ENCODE data around the gene SCMH1. TPM values are rescaled to one million over a fixed set of nuclear protein-coding genes. Genes with fewer than 3 reads are reported as not detected.
"Not testable (repeated sequence)": the region's sequence is repeated elsewhere in the genome, so short reads cannot be mapped to it uniquely, and the experiment has no call there.

The SCMH1 gene
- total and polyA plus RNA-seq, 9 donors: 32.8 to 80.2 (median 49.8) TPM

DNA sequence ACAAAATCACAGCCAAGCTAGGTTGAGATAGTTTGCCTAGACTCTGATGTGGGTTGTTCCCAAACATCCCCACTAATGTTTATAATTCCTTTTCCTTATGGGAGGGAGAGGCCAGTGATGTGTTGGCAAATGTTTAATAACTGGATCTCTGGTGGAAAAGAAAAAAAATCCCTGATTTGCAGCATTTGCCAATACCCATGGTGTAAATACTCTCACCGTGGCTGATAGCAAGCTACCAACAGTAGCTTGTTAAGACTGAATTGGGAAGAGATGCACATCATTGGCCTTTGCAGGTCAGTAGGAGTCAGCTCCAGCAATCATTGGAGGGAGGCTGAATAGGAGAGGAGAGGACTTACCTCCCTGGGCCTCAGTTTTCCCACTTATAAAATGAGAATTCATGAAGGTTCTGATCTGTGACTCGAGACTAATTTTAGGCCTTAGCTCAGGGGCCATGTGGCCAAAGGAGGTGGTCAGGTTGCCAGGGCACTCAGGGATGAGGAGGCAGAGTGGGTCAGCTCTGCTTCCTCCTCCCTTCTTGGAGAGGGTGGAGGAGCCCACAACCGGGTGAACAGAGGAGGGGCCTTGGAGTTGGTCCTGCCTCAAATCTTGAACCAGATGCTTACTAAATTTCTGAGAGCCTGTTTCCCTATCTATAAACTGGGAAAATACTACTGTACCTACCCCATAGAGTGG lies 20.0 kb upstream of the SCMH1 start:
- Histone ChIP-seq H3K27me3 (no peaks in the 10 kb centered on the region), H3K36me3 (no peaks in the 10 kb centered on the region), H3K4me3 (no peak overlapping the region), H3K27ac (no peak overlapping the region), H3K9me3 (no peaks in the 10 kb centered on the region), H3K4me1 (ENCODE audit: insufficient read depth) (no peaks in the 10 kb centered on the region)
- WGBS, 3 donors: 74 to 95% (median 84%) methylated on average over 3 of the region's 3 CpGs
- TF ChIP-seq, protein P1, sequence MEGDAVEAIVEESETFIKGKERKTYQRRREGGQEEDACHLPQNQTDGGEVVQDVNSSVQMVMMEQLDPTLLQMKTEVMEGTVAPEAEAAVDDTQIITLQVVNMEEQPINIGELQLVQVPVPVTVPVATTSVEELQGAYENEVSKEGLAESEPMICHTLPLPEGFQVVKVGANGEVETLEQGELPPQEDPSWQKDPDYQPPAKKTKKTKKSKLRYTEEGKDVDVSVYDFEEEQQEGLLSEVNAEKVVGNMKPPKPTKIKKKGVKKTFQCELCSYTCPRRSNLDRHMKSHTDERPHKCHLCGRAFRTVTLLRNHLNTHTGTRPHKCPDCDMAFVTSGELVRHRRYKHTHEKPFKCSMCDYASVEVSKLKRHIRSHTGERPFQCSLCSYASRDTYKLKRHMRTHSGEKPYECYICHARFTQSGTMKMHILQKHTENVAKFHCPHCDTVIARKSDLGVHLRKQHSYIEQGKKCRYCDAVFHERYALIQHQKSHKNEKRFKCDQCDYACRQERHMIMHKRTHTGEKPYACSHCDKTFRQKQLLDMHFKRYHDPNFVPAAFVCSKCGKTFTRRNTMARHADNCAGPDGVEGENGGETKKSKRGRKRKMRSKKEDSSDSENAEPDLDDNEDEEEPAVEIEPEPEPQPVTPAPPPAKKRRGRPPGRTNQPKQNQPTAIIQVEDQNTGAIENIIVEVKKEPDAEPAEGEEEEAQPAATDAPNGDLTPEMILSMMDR (IDR thresholded peaks at IDR 0.05): no peak
- TF ChIP-seq EP300 (IDR thresholded peaks at IDR 0.05): no peak
- TF ChIP-seq POLR2A (IDR thresholded peaks at IDR 0.05): no peak
- intact Hi-C loops (cut with DNase I): no loop called here
- no peak for DNase-seq

DNA sequence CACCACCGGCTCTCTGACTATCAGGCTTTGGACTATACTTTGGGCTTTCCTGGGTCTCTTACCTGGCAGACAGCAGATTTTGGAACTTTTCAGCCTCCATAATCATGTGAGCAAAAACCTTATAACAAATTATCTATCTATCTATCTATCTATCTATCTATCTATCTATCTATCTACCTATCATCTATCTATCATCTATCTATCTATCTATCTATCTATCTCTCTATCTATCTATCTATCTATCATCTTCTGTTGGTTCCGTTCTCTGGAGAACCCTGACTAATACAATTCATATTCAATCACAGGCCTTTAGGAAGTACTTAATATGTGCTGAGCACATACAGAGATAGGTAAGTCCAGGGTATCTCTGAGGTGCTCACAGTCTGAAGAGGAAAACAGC lies 18.7 kb upstream of the SCMH1 start:
- intact Hi-C loops (cut with DNase I): no loop called here
- DNase-seq: no peak
- Histone ChIP-seq H3K27me3 (no peaks in the 10 kb centered on the region), H3K4me3 (no peak overlapping the region), H3K27ac (no peak overlapping the region), H3K4me1 (ENCODE audit: insufficient read depth) (no peaks in the 10 kb centered on the region), H3K36me3 (no peaks in the 10 kb centered on the region), H3K9me3 (no peaks in the 10 kb centered on the region)
- 95 to 99% (median 98%) methylated on average over 2 of the region's 2 CpGs for WGBS, 3 donors
- TF ChIP-seq POLR2A (IDR thresholded peaks at IDR 0.05) (no peak), EP300 (IDR thresholded peaks at IDR 0.05) (no peak)
- TF ChIP-seq, protein P1 (IDR thresholded peaks at IDR 0.05): no peak

DNA sequence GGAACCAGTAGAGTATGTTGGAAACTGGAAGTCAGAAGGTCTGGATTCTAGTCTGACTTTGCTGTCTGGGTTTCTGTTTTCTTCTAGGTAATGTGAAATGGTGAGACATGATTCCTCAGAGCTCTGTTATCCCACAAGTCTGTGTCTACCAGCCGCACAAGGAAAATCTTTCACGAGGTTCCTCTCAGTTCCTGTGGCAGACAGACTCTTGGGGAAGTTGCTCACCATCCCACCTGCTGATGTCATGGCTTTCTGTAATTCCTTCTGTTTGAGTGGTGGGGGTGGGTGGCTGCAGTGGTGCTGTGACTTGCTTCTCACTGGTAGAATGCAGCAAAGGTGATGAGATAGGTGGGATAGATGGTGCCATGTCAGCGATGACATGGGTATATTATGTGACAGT lies 17.1 kb upstream of the SCMH1 start:
- no peaks in the 10 kb centered on the region for H3K27me3 ChIP-seq
- no peaks in the 10 kb centered on the region for H3K9me3 ChIP-seq
- H3K27ac ChIP-seq: no peak overlapping the region
- no peaks in the 10 kb centered on the region for H3K4me1 ChIP-seq (ENCODE audit: insufficient read depth)
- WGBS, 3 donors: 88 to 94% (median 89%) methylated on average over 3 of the region's 3 CpGs
- H3K36me3 ChIP-seq: no peaks in the 10 kb centered on the region
- intact Hi-C loops (cut with DNase I): no loop called here
- DNase-seq: no peak
- H3K4me3 ChIP-seq: no peak overlapping the region
- TF ChIP-seq, protein P1 (IDR thresholded peaks at IDR 0.05): no peak
- no peak for TF ChIP-seq POLR2A (IDR thresholded peaks at IDR 0.05)

DNA sequence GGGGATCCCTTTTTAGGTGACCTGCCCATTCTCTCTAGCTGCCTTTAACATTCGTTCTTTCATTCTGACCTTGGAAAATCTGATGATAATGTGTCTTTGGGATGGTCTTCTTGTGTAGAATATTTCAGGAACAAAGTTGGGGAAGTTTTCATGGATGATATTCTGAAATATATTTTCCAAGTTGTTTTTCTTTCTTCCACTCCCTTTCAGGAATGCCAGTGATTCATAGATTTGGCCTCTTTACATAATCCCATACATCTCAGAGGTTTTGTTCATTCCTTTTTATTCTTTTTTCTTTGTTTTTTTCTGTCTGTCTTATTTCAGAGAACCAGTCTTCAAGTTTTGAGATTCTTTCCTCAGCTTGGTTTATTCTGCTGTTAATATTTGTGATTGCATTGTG lies 13.9 kb upstream of the SCMH1 start:
- WGBS, 3 donors: 42 to 47% (median 46%) methylated on average over 1 of the region's 1 CpG
- Histone ChIP-seq H3K27ac (no peak overlapping the region), H3K4me3 (no peak overlapping the region), H3K27me3 (no peaks in the 10 kb centered on the region), H3K36me3 (no peaks in the 10 kb centered on the region), H3K9me3 (no peaks in the 10 kb centered on the region), H3K4me1 (ENCODE audit: insufficient read depth) (no peaks in the 10 kb centered on the region)
- DNase-seq: no peak
- intact Hi-C loops (cut with DNase I): no loop called here
- TF ChIP-seq EP300 (IDR thresholded peaks at IDR 0.05): no peak
- no peak for TF ChIP-seq POLR2A (IDR thresholded peaks at IDR 0.05)
- TF ChIP-seq, protein P1 (IDR thresholded peaks at IDR 0.05): no peak

DNA sequence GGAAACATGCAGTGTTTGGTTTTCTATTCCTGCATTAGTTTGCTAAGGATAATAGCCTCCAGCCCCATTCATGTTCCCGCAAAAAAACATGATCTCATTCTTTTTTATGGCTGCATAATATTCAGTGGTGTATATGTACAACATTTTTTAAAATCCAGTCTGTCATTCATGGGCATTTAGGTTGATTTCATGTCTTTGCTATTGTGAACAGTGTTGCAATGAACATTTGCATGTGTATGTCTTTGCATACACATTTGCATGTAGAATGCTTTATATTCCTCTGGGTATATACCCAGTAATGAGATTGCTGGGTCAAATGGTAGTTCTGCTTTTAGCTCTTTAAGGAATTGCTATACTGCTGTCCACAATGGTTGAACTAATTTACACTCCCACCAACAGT lies 9.0 kb upstream of the SCMH1 start:
- H3K27me3 ChIP-seq; H3K36me3 ChIP-seq; H3K4me1 ChIP-seq (ENCODE audit: insufficient read depth); intact Hi-C loops (cut with DNase I); H3K9me3 ChIP-seq; H3K27ac ChIP-seq; DNase-seq; H3K4me3 ChIP-seq: not testable (repeated sequence)
- 97 to 98% (median 98%) methylated on average over 1 of the region's 1 CpG for WGBS, 3 donors
